H9 (cell line): ENCODE data around the gene GABRB1. TPM values are rescaled to one million over a fixed set of nuclear protein-coding genes. Genes with fewer than 3 reads are reported as not detected.

Experiments
- DNase-seq: peaks from one replicate; pipeline ENCODE4 v3.0.0-alpha.2; 2017
- H2AFZ ChIP-seq: one replicate; pipeline ENCODE4 v1.6.1; 2013; ENCODE audit warnings: mild to moderate bottlenecking, low read length, control low read depth, moderate library complexity
- H2AK5ac ChIP-seq: 2 replicates; pipeline ENCODE4 v1.6.1; 2013; ENCODE audit warnings: low read length, control low read depth, mixed read lengths; ENCODE audit not compliant: insufficient read length
- H2BK120ac ChIP-seq: one replicate; pipeline ENCODE4 v1.6.1; 2013; ENCODE audit warnings: low read depth, mild to moderate bottlenecking, low read length, control low read depth, inconsistent platforms; ENCODE audit not compliant: poor library complexity, severe bottlenecking
- H2BK12ac ChIP-seq: 2 replicates; pipeline ENCODE4 v1.6.1; 2013; ENCODE audit warnings: low read length, control low read depth, mixed read lengths, low read depth; ENCODE audit not compliant: insufficient read length
- H2BK15ac ChIP-seq: 2 replicates; pipeline ENCODE4 v1.6.1; 2013; ENCODE audit warnings: low read depth, low read length, control low read depth
- H2BK20ac ChIP-seq: one replicate; pipeline ENCODE4 v1.6.1; 2013; ENCODE audit warnings: low read depth, mild to moderate bottlenecking, low read length, control low read depth, inconsistent platforms; ENCODE audit not compliant: poor library complexity, severe bottlenecking
- H2BK5ac ChIP-seq: 2 replicates; pipeline ENCODE4 v1.6.1; 2013; ENCODE audit warnings: low read length, control low read depth, mixed read lengths; ENCODE audit not compliant: insufficient read length
- H3K14ac ChIP-seq: 2 replicates; pipeline ENCODE4 v1.6.1; 2013; ENCODE audit warnings: low read length, control low read depth; ENCODE audit not compliant: insufficient read depth
- H3K18ac ChIP-seq: 2 replicates; pipeline ENCODE4 v1.6.1; 2013; ENCODE audit warnings: low read depth, mild to moderate bottlenecking, mixed read lengths, low read length, control low read depth; ENCODE audit not compliant: insufficient read length
- H3K23ac ChIP-seq: 2 replicates; pipeline ENCODE4 v1.6.1; 2013; ENCODE audit warnings: low read length, control low read depth, mixed read lengths, low read depth; ENCODE audit not compliant: insufficient read length
- H3K23me2 ChIP-seq: 2 replicates; pipeline ENCODE4 v1.6.1; 2013; ENCODE audit warnings: low read depth, mild to moderate bottlenecking, mixed read lengths, low read length, control low read depth; ENCODE audit not compliant: insufficient read length, poor library complexity, severe bottlenecking
- H3K27ac ChIP-seq: 2 replicates; pipeline ENCODE4 v1.5.1; 2013; ENCODE audit warnings: low read length, control low read depth, mixed read lengths, low read depth; ENCODE audit not compliant: insufficient read length
- H3K27me3 ChIP-seq: 2 replicates; pipeline ENCODE4 v1.6.1; 2013; ENCODE audit warnings: low read length, control low read depth, inconsistent platforms; ENCODE audit not compliant: insufficient read depth
- H3K4ac ChIP-seq: 2 replicates; pipeline ENCODE4 v1.6.1; 2013; ENCODE audit warnings: low read depth, mild to moderate bottlenecking, control low read depth, inconsistent platforms, low read length, moderate library complexity
- H3K4me1 ChIP-seq: 2 replicates; pipeline ENCODE4 v1.6.1; 2013; ENCODE audit warnings: low read length, control low read depth, inconsistent platforms; ENCODE audit not compliant: insufficient read depth
- H3K4me2 ChIP-seq: 2 replicates; pipeline ENCODE4 v1.6.1; 2013; ENCODE audit warnings: low read length, control low read depth, mixed read lengths; ENCODE audit not compliant: insufficient read length, insufficient read depth
- H3K56ac ChIP-seq: 2 replicates; pipeline ENCODE4 v1.6.1; 2013; ENCODE audit warnings: low read depth, mild to moderate bottlenecking, mixed read lengths, low read length, control low read depth; ENCODE audit not compliant: insufficient read length
- H3K79me1 ChIP-seq: 2 replicates; pipeline ENCODE4 v1.6.1; 2013; ENCODE audit warnings: low read depth, mild to moderate bottlenecking, moderate library complexity, low read length, control low read depth, inconsistent platforms; ENCODE audit not compliant: insufficient read depth, poor library complexity, severe bottlenecking
- H3K79me2 ChIP-seq: 2 replicates; pipeline ENCODE4 v1.6.1; 2013; ENCODE audit warnings: low read length, control low read depth, inconsistent platforms; ENCODE audit not compliant: insufficient read depth
- H3K9ac ChIP-seq: 2 replicates; pipeline ENCODE4 v1.6.1; 2013; ENCODE audit warnings: low read length, control low read depth, mixed read lengths; ENCODE audit not compliant: insufficient read length; ENCODE audit errors: extremely low read depth
- H3K9me3 ChIP-seq: one replicate; pipeline ENCODE4 v1.6.1; 2013; ENCODE audit warnings: low read depth, low read length, inconsistent platforms; ENCODE audit not compliant: control insufficient read depth
- H3T11ph ChIP-seq: one replicate; pipeline ENCODE4 v1.6.1; 2013; ENCODE audit warnings: mild to moderate bottlenecking, low read length, control low read depth, inconsistent platforms
- H4K20me1 ChIP-seq: one replicate; pipeline ENCODE4 v1.6.1; 2013; ENCODE audit not compliant: control insufficient read depth, insufficient read length, insufficient read depth
- H4K5ac ChIP-seq: 2 replicates; pipeline ENCODE4 v1.6.1; 2013; ENCODE audit warnings: low read depth, mild to moderate bottlenecking, mixed read lengths, low read length, control low read depth; ENCODE audit not compliant: insufficient read length
- H4K8ac ChIP-seq: replicated peaks from 2 replicates; pipeline ENCODE4 v1.6.1; 2013; ENCODE audit warnings: low read length, control low read depth, mixed read lengths, low read depth; ENCODE audit not compliant: insufficient read length
- H4K91ac ChIP-seq: 2 replicates; pipeline ENCODE4 v1.6.1; 2013; ENCODE audit warnings: low read depth, mild to moderate bottlenecking, moderate library complexity, mixed read lengths, low read length, control low read depth; ENCODE audit not compliant: insufficient read length
- H3K27ac Mint-ChIP-seq, 3 experiments: 2 replicates in 2 of 3; 3 replicates in 1 of 3; pipeline ENCODE4 v1.8.0; 2020 to 2021; ENCODE audit warnings: mixed read lengths in 3 of 3, mild to moderate bottlenecking in 1 of 3, moderate library complexity in 1 of 3
- H3K27me3 Mint-ChIP-seq: 2 replicates; pipeline ENCODE4 v1.8.0; 2021; ENCODE audit warnings: low read depth, mild to moderate bottlenecking, moderate library complexity, mixed read lengths
- H3K36me3 Mint-ChIP-seq, 3 experiments: 2 replicates in 2 of 3; 3 replicates in 1 of 3; pipeline ENCODE4 v1.8.0; 2020 to 2021; ENCODE audit warnings: low read depth in 3 of 3, mixed read lengths in 3 of 3; ENCODE audit not compliant: insufficient read depth in 1 of 3
- H3K4me1 Mint-ChIP-seq, 2 experiments: 2 replicates each; pipeline ENCODE4 v1.8.0; 2020; ENCODE audit warnings: mixed read lengths in 2 of 2
- H3K4me3 Mint-ChIP-seq, 2 experiments: 2 replicates in 1 of 2; 3 replicates in 1 of 2; pipeline ENCODE4 v1.8.0; 2020 to 2021; ENCODE audit warnings: mild to moderate bottlenecking in 2 of 2, mixed read lengths in 2 of 2, moderate library complexity in 1 of 2
- H3K9me3 Mint-ChIP-seq, 2 experiments: 2 replicates in 1 of 2; 3 replicates in 1 of 2; pipeline ENCODE4 v1.8.0; 2020; ENCODE audit warnings: mild to moderate bottlenecking in 2 of 2, mixed read lengths in 2 of 2, moderate library complexity in 1 of 2
- WGBS: extraction: QIAGEN DNeasy Blood & Tissue Kit; methylation state at CpG from one replicate; pipeline ENCODE4 v1.1.7; 2013; ENCODE audit warnings: missing lambda C conversion rate, low lambda C conversion rate, mixed read lengths; ENCODE audit not compliant: insufficient read length; ENCODE audit errors: extremely low coverage; 5-methylcytosine and 5-hydroxymethylcytosine counted together
- total RNA-seq: library from RNA; stranded (reverse); gene quantifications from 2 replicates; pipeline ENCODE4 v1.2.1, GENCODE V29; 2021
- TF ChIP-seq, protein P1 (sequence below): fragments of 200-600 bp; sonication (generic); conservative IDR thresholded peaks from 3 replicates; pipeline ENCODE4 v1.8.0; 2021; ENCODE audit warnings: antibody characterized with exemption, mild to moderate bottlenecking

The GABRB1 gene
- total RNA-seq, 1 experiment from 2014 or later, result 0.39 TPM

DNA sequence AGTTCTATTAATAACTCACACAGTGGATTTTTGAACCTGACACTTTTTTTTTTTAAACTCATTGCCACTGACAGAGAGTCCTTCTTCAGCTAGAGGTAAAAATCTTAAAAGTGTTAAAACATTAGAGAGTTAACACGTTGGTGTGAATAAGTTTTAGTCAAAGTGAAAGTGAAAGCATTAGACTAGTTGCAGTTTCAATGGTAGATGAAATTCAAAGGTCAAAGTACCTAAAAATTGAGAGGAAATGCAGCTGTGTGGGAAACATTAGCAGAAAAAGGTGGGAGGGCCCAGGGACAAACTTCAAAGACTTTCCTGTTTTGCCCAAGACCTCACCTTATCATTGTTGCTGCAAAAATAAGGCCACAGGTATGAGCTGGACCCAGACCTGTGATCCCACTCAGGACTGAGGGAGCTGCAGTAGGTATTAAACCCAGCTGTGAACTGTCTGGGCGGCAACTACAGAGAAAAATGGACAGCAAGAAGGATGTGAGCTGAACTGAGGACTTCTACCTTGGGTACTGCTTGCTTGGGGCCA, 20.4 kb upstream of the GABRB1 start:
- Histone ChIP-seq H2AFZ (no peak overlapping the region), H4K5ac (no peak overlapping the region), H2BK5ac (no peak overlapping the region), H3K9ac (no peak overlapping the region), H4K20me1 (no peaks in the 10 kb centered on the region), H2BK12ac (no peak overlapping the region), H3K23ac (no peak overlapping the region), H3K14ac (no peak overlapping the region), H2BK15ac (no peak overlapping the region), H3K18ac (no peak overlapping the region), H4K8ac (no peak overlapping the region), H2BK20ac (no peak overlapping the region), H3T11ph (no peak overlapping the region), H3K4ac (no peak overlapping the region), H3K9me3 (no peaks in the 10 kb centered on the region), H2BK120ac (no peak overlapping the region), H3K56ac (no peak overlapping the region), H4K91ac (no peak overlapping the region), H3K27ac (no peak overlapping the region), H3K4me1 (no peaks in the 10 kb centered on the region), H3K27me3 (no peaks in the 10 kb centered on the region), H3K79me2 (no peaks in the 10 kb centered on the region), H3K79me1 (no peaks in the 10 kb centered on the region), H2AK5ac (no peak overlapping the region), H3K4me2 (no peak overlapping the region), H3K23me2 (no peaks in the 10 kb centered on the region)
- TF ChIP-seq, protein P1, sequence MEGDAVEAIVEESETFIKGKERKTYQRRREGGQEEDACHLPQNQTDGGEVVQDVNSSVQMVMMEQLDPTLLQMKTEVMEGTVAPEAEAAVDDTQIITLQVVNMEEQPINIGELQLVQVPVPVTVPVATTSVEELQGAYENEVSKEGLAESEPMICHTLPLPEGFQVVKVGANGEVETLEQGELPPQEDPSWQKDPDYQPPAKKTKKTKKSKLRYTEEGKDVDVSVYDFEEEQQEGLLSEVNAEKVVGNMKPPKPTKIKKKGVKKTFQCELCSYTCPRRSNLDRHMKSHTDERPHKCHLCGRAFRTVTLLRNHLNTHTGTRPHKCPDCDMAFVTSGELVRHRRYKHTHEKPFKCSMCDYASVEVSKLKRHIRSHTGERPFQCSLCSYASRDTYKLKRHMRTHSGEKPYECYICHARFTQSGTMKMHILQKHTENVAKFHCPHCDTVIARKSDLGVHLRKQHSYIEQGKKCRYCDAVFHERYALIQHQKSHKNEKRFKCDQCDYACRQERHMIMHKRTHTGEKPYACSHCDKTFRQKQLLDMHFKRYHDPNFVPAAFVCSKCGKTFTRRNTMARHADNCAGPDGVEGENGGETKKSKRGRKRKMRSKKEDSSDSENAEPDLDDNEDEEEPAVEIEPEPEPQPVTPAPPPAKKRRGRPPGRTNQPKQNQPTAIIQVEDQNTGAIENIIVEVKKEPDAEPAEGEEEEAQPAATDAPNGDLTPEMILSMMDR, result no peak
- no peak for DNase-seq
- Mint-ChIP-seq H3K9me3 (no peaks in the 10 kb centered on the region; a peak in 1 of 5 replicates), H3K4me3 (no peak overlapping the region), H3K27ac (no peak overlapping the region), H3K4me1 (no peaks in the 10 kb centered on the region), H3K36me3 (no peaks in the 10 kb centered on the region), H3K27me3 (no peaks in the 10 kb centered on the region)
- no CpG with 5 or more reads among the region's 2 CpGs for WGBS
